ENCODE data around the gene ARMC3. TPM values are rescaled to one million over a fixed set of nuclear protein-coding genes. Genes with fewer than 3 reads are reported as not detected.

ARMC3 gene
- total RNA-seq, 1 experiment from 2014 or later = 0.09 TPM

DNA sequence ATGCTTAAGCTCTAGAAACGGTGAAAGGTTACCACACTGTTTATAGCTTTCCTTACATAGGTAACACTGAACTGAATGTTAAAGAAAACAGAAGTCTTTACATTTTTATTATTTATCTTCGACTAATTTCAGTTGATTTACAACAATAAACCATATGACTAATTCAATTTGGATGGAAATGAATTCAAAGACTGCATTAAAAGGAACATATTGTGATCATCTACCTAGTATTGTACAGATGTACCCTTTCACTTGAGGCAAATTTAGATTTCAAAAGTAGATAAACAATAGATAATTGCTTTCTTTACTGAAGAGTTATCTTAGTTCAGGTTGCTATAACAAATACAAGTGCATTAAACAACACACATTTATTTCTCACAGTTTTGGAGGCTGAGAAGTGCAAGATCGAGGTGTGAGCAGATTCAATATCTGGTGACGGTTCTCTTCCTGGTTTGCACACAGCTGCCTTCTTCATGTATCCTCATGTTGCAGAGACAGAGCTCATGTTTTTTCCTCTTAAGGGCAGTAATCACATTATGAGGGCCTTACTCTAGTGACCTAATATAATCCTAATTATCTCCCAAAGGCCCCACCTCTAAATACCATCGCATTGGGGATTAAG lies 15.0 kb upstream of the ARMC3 start:
- Histone ChIP-seq H3K23me2 (ENCODE audit: insufficient read length, low read depth, low read length, poor library complexity, severe bottlenecking) (no peaks in the 10 kb centered on the region), H3K9me3 (ENCODE audit: control insufficient read depth, low read depth, low read length) (no peaks in the 10 kb centered on the region), H2BK120ac (ENCODE audit: low read depth, low read length, poor library complexity, severe bottlenecking) (no peak overlapping the region), H3K14ac (ENCODE audit: insufficient read depth, low read length) (no peak overlapping the region), H4K5ac (ENCODE audit: insufficient read length, low read depth, low read length) (no peak overlapping the region), H3K27me3 (ENCODE audit: insufficient read depth, low read length) (no peaks in the 10 kb centered on the region), H4K91ac (ENCODE audit: insufficient read length, low read depth, low read length) (no peak overlapping the region), H2AFZ (ENCODE audit: low read length) (no peak overlapping the region), H3K4me1 (ENCODE audit: insufficient read depth, low read length) (no peaks in the 10 kb centered on the region), H3K4me2 (ENCODE audit: insufficient read depth, insufficient read length, low read length) (no peak overlapping the region), H3K79me1 (ENCODE audit: insufficient read depth, low read depth, low read length, poor library complexity, severe bottlenecking) (no peaks in the 10 kb centered on the region), H3K56ac (ENCODE audit: insufficient read length, low read depth, low read length) (no peak overlapping the region), H4K20me1 (ENCODE audit: control insufficient read depth, insufficient read depth, insufficient read length) (no peaks in the 10 kb centered on the region), H4K8ac (replicated peaks; ENCODE audit: insufficient read length, low read depth, low read length) (no peak overlapping the region), H2BK20ac (ENCODE audit: low read depth, low read length, poor library complexity, severe bottlenecking) (no peak overlapping the region), H2BK15ac (ENCODE audit: low read depth, low read length) (no peak overlapping the region), H3K27ac (ENCODE audit: insufficient read length, low read depth, low read length) (no peak overlapping the region), H3T11ph (ENCODE audit: low read length) (no peak overlapping the region), H3K18ac (ENCODE audit: insufficient read length, low read depth, low read length) (no peak overlapping the region), H3K23ac (ENCODE audit: insufficient read length, low read depth, low read length) (no peak overlapping the region), H3K4ac (ENCODE audit: low read depth, low read length) (no peak overlapping the region), H3K79me2 (ENCODE audit: insufficient read depth, low read length) (no peaks in the 10 kb centered on the region), H2BK5ac (ENCODE audit: insufficient read length, low read length) (no peak overlapping the region), H2BK12ac (ENCODE audit: insufficient read length, low read depth, low read length) (no peak overlapping the region), H2AK5ac (ENCODE audit: insufficient read length, low read length) (no peak overlapping the region), H3K9ac (ENCODE audit: extremely low read depth, insufficient read length, low read length) (no peak overlapping the region)
- no peaks in the 10 kb centered on the region; the same call in 1 of the 2 replicates for H3K27me3 Mint-ChIP-seq (ENCODE audit: low read depth)
- peaks cover 27 to 37% of the 10 kb centered on the region in 2 experiments for H3K9me3 Mint-ChIP-seq
- no peak overlapping the region for H3K4me3 Mint-ChIP-seq
- peaks cover 8 to 27% (median 15%) of the 10 kb centered on the region in 3 experiments for H3K36me3 Mint-ChIP-seq (ENCODE audit: insufficient read depth in 1 of 3, low read depth in 3 of 3)
- WGBS (ENCODE audit: extremely low coverage, insufficient read length, low lambda C conversion rate) = no CpG with 5 or more reads among the region's 5 CpGs
- TF ChIP-seq, protein P1, sequence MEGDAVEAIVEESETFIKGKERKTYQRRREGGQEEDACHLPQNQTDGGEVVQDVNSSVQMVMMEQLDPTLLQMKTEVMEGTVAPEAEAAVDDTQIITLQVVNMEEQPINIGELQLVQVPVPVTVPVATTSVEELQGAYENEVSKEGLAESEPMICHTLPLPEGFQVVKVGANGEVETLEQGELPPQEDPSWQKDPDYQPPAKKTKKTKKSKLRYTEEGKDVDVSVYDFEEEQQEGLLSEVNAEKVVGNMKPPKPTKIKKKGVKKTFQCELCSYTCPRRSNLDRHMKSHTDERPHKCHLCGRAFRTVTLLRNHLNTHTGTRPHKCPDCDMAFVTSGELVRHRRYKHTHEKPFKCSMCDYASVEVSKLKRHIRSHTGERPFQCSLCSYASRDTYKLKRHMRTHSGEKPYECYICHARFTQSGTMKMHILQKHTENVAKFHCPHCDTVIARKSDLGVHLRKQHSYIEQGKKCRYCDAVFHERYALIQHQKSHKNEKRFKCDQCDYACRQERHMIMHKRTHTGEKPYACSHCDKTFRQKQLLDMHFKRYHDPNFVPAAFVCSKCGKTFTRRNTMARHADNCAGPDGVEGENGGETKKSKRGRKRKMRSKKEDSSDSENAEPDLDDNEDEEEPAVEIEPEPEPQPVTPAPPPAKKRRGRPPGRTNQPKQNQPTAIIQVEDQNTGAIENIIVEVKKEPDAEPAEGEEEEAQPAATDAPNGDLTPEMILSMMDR (conservative IDR thresholded peaks at IDR 0.05) = no peak
- H3K27ac Mint-ChIP-seq = no peak overlapping the region
- DNase-seq = no peak
- no peaks in the 10 kb centered on the region for H3K4me1 Mint-ChIP-seq

Measured in H9 (cell line).